ENCODE data around the gene GIMAP7. TPM values are rescaled to one million over a fixed set of nuclear protein-coding genes. Genes with fewer than 3 reads are reported as not detected.

The GIMAP7 gene
- total RNA-seq, 1 donor from 2014 or later: 16.8 TPM

DNA sequence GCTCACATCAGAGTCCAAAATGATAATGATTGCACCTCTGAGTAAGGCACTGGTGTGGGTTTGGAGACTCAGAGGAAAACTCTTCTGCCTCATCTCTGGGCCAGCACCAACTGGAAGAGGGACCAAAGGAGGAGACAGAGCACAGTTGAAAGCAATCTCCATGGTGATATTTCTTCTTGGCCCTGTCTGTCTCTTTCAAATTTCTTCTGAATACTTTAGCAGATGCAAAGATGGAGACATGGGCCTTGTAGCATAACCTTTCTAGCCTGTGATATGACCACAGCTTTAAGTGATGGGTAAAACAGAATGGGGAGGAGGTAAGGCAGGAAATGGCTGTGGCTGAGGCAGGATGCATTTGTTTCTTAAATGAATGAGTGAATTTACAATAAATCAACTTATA lies 12.2 kb upstream of the GIMAP7 start:
- DNase-seq: no peak
- Histone ChIP-seq H3K36me3 (no peaks in the 10 kb centered on the region), H3K4me3 (no peak overlapping the region), H3K27ac (replicated peaks) (no peak overlapping the region), H3K9me3 (replicated peaks) (peaks cover 19% of the 10 kb centered on the region), H3K27me3 (ENCODE audit: low read depth) (no peaks in the 10 kb centered on the region), H3K4me1 (peaks cover 27% of the 10 kb centered on the region)
- intact Hi-C loops (cut with micrococcal nuclease): no loop called here
- TF ChIP-seq, protein P1, sequence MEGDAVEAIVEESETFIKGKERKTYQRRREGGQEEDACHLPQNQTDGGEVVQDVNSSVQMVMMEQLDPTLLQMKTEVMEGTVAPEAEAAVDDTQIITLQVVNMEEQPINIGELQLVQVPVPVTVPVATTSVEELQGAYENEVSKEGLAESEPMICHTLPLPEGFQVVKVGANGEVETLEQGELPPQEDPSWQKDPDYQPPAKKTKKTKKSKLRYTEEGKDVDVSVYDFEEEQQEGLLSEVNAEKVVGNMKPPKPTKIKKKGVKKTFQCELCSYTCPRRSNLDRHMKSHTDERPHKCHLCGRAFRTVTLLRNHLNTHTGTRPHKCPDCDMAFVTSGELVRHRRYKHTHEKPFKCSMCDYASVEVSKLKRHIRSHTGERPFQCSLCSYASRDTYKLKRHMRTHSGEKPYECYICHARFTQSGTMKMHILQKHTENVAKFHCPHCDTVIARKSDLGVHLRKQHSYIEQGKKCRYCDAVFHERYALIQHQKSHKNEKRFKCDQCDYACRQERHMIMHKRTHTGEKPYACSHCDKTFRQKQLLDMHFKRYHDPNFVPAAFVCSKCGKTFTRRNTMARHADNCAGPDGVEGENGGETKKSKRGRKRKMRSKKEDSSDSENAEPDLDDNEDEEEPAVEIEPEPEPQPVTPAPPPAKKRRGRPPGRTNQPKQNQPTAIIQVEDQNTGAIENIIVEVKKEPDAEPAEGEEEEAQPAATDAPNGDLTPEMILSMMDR (IDR thresholded peaks at IDR 0.05; ENCODE audit: borderline replicate concordance): no peak

DNA sequence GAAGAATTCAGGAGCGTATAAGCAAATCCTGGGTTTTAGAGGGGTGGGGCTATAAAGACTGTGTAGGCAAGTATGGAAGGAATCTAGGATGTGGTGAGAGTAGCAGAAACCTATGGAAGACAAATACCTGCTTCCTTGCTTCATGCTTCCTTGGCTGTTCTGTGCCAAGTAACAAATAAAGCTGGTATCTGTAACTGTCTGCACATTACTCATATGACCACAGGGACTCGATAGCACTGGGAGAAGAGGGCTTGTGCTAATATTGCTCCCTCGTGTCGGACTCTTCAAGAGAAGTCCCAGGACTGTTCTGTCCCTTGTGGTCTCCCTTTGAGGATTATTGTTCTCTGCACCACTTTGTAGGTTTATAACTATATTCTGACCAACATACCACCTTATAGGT lies 11.5 kb upstream of the GIMAP7 start:
- Histone ChIP-seq H3K36me3 (no peaks in the 10 kb centered on the region), H3K4me3 (no peak overlapping the region), H3K9me3 (replicated peaks) (peaks cover 12% of the 10 kb centered on the region), H3K27ac (replicated peaks) (no peak overlapping the region), H3K27me3 (ENCODE audit: low read depth) (no peaks in the 10 kb centered on the region), H3K4me1 (peaks cover 27% of the 10 kb centered on the region)
- DNase-seq: no peak
- TF ChIP-seq, protein P1 (IDR thresholded peaks at IDR 0.05; ENCODE audit: borderline replicate concordance): no peak
- intact Hi-C loops (cut with micrococcal nuclease): no loop called here

DNA sequence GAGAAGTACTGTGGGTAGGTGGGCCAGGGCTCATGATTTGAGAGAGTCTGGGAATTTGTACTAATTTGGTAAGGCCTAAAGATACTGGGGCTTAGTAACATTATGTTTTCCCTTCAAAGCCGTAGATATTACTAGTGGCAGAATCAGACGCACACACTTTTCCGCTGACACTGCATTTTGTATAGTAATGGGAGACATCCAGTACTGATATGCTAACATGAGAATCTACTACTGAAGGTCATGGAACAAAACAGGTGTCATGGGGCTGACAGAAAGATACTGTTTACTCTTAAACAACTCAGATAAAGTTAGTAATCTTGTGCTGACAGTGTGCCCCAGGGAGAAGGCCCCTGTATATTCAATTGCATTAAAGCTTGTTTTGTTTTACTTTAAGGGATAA lies 11.1 kb upstream of the GIMAP7 start:
- Histone ChIP-seq H3K4me1 (peaks cover 27% of the 10 kb centered on the region), H3K27ac (replicated peaks) (no peak overlapping the region), H3K9me3 (replicated peaks) (peaks cover 11% of the 10 kb centered on the region), H3K4me3 (no peak overlapping the region), H3K27me3 (ENCODE audit: low read depth) (no peaks in the 10 kb centered on the region), H3K36me3 (no peaks in the 10 kb centered on the region)
- intact Hi-C loops (cut with micrococcal nuclease): no loop called here
- TF ChIP-seq, protein P1 (IDR thresholded peaks at IDR 0.05; ENCODE audit: borderline replicate concordance): no peak
- no peak for DNase-seq

DNA sequence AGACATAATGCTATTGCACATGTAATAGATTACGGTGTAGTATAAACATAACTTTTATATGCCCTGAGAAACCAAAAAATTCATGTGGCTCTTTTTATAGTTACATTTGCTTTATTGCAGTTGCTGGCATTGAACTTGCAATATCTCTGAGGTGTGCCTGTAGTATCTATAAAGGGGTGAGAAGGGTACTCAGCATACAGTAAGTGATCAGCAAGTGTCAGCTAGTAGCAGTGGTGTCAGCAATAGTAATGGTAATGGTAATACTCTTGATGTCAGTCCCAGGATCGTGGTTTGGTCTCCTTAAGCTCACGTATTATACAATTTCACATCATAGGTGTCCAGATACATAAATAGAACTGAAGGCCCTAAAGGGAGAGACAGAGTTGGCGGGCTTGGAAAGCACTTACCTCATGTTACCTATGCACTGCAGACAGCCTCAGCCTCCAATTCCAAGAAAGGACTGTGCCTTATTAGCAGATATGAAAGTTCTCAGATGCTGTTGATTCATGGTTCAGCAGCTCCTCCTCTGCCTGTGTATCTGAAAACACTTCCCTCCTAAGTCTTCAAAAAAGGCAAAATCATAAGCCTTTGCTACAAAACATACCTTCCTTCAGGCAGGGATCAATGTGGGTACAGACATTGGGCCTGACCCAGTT lies 6.6 kb upstream of the GIMAP7 start:
- Histone ChIP-seq H3K9me3 (replicated peaks) (peaks cover 5% of the 10 kb centered on the region), H3K36me3 (no peaks in the 10 kb centered on the region), H3K4me1 (peaks cover 28% of the 10 kb centered on the region), H3K4me3 (no peak overlapping the region), H3K27ac (replicated peaks) (no peak overlapping the region), H3K27me3 (ENCODE audit: low read depth) (no peaks in the 10 kb centered on the region)
- TF ChIP-seq, protein P1 (IDR thresholded peaks at IDR 0.05; ENCODE audit: borderline replicate concordance): no peak
- intact Hi-C loops (cut with micrococcal nuclease): no loop called here
- no peak for DNase-seq

DNA sequence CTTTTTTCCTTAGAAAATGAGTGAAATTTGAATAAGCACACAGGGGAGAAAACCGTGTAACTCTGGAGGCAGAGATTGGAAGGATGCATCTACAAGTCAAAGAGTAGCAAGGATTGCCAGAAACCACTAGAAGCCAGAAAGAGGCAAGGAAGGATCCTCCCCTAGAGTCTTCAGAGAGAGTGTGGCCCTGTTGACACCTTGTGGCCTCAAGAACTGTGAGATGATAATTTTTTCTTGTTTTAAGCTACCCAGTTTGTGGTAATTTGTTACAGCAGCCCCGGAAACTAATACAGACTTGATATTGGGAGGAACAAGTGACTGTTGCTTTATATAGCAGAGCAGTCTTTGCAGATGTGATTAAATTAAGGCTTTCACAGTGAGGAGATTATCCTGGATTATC lies 3.6 kb upstream of the GIMAP7 start:
- intact Hi-C loops (cut with micrococcal nuclease): no loop called here
- Histone ChIP-seq H3K27ac (replicated peaks) (no peak overlapping the region), H3K4me1 (peaks cover 4% of the 10 kb centered on the region), H3K36me3 (no peaks in the 10 kb centered on the region), H3K27me3 (ENCODE audit: low read depth) (no peaks in the 10 kb centered on the region), H3K9me3 (replicated peaks) (peaks cover 5% of the 10 kb centered on the region), H3K4me3 (no peak overlapping the region)
- TF ChIP-seq, protein P1 (IDR thresholded peaks at IDR 0.05; ENCODE audit: borderline replicate concordance): no peak
- no peak for DNase-seq

All from left ventricle myocardium inferior (tissue), 1 donor.